Common myeloid progenitor, CD34-positive (primary cell): ENCODE measurements around the gene PHF2.

Source experiments
- CTCF ChIA-PET: fragments of 350-600 bp; sonication (Branson Sonifier 250); formaldehyde crosslinking; loops from one replicate; lab custom pipeline; 2021; ENCODE audit warnings: antibody characterized with exemption; lab: Charles Lee
- POLR2A ChIA-PET: fragments of 350-600 bp; sonication (Branson Sonifier 250); formaldehyde crosslinking; loops from one replicate; lab custom pipeline; 2021; ENCODE audit warnings: antibody characterized with exemption; lab: Charles Lee
- DNase-seq, 3 donors: peaks; one replicate each; pipeline versions ENCODE4 v3.0.0 to v3.0.0-alpha.2; 2013
- H3K27ac ChIP-seq, 2 experiments: 1 replicate in 1 of 2; 2 replicates in 1 of 2; pipeline ENCODE4 v1.7.0; 2013; ENCODE audit warnings: inconsistent platforms in 2 of 2, low read length in 2 of 2, mild to moderate bottlenecking in 2 of 2, low read depth in 1 of 2, moderate library complexity in 1 of 2; ENCODE audit not compliant: severe bottlenecking in 2 of 2, insufficient read depth in 1 of 2, poor library complexity in 1 of 2
- H3K27me3 ChIP-seq, 5 experiments: replicated peaks in 2 of 5; 1 replicate in 3 of 5; 2 replicates in 2 of 5; pipeline versions ENCODE4 v1.6.1 to v1.7.0; 2013; ENCODE audit warnings: low read length in 4 of 5, mild to moderate bottlenecking in 2 of 5, moderate library complexity in 2 of 5, inconsistent platforms in 1 of 5; ENCODE audit not compliant: insufficient read depth in 5 of 5, control insufficient read depth in 4 of 5
- H3K36me3 ChIP-seq, 4 experiments: 1 replicate in 2 of 4; 2 replicates in 2 of 4; pipeline versions ENCODE4 v1.6.1 to v1.7.0; 2013; ENCODE audit warnings: low read length in 3 of 4, control low read depth in 1 of 4, mild to moderate bottlenecking in 1 of 4; ENCODE audit not compliant: control insufficient read depth in 4 of 4, insufficient read depth in 4 of 4
- H3K4me1 ChIP-seq, 4 experiments: 1 replicate in 3 of 4; 2 replicates in 1 of 4; pipeline versions ENCODE4 v1.6.1 to v1.7.1; 2013; ENCODE audit warnings: low read length in 3 of 4, mild to moderate bottlenecking in 3 of 4, control low read depth in 1 of 4, inconsistent platforms in 1 of 4, moderate library complexity in 1 of 4; ENCODE audit not compliant: control insufficient read depth in 4 of 4, insufficient read depth in 4 of 4; ENCODE audit errors: control extremely low read depth in 1 of 4
- H3K4me3 ChIP-seq, 7 experiments: 1 replicate in 4 of 7; 2 replicates in 3 of 7; pipeline versions ENCODE4 v1.5.1 to v1.7.0; 2013; ENCODE audit warnings: mild to moderate bottlenecking in 7 of 7, low read length in 6 of 7, moderate library complexity in 6 of 7, inconsistent platforms in 2 of 7, low read depth in 2 of 7, control low read depth in 1 of 7; ENCODE audit not compliant: insufficient read depth in 4 of 7, control insufficient read depth in 1 of 7; ENCODE audit errors: extremely low read depth in 1 of 7
- H3K9me3 ChIP-seq, 5 experiments: 1 replicate in 4 of 5; 2 replicates in 1 of 5; pipeline versions ENCODE4 v1.6.1 to v1.7.1; 2013; ENCODE audit warnings: low read length in 4 of 5, mild to moderate bottlenecking in 2 of 5, inconsistent platforms in 1 of 5, low read depth in 1 of 5, moderate library complexity in 1 of 5; ENCODE audit not compliant: control insufficient read depth in 4 of 5, insufficient read depth in 2 of 5; ENCODE audit errors: control extremely low read depth in 1 of 5
- WGBS: methylation state at CpG from one replicate; pipeline ENCODE4 v1.1.5; 2013; ENCODE audit not compliant: insufficient coverage; 5-methylcytosine and 5-hydroxymethylcytosine counted together

PHF2 gene

DNA sequence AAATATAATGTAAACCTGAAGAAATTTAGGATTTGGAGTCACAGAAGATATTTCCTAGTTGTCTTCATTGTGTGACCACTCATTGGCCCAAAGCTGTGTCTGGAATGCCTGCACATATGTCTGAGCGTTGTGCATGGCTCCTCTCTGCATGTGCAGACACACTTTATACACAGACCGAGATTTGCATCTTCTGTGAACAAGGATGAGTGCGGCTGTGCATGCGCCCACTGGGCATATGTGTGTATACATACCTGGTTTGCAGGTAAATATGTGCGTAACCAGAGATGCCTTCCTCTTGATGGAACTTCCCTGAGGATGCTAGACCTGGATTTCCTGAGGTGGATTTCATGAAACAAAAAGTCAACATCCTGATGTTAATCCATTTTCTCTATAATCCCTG is 19.1 kb downstream of the PHF2 start:
- Histone ChIP-seq H3K9me3 (no peaks in the 10 kb centered on the region), H3K27ac (no peak overlapping the region), H3K36me3 (no peaks in the 10 kb centered on the region), H3K4me1 (peaks cover 0 to 19% (median 16%) of the 10 kb centered on the region in 4 experiments), H3K4me3 (no peak overlapping the region), H3K27me3 (no peaks in the 10 kb centered on the region)
- DNase-seq, result no peak
- WGBS, result 97% methylated on average over 5 of the region's 5 CpGs
- ChIA-PET POLR2A (interaction anchor here (1.2 kb wide), 1 partner anchor 14 kb away, joined by 3 read pairs; no protein-coding TSS in a partner anchor), CTCF (no interaction called here)

DNA sequence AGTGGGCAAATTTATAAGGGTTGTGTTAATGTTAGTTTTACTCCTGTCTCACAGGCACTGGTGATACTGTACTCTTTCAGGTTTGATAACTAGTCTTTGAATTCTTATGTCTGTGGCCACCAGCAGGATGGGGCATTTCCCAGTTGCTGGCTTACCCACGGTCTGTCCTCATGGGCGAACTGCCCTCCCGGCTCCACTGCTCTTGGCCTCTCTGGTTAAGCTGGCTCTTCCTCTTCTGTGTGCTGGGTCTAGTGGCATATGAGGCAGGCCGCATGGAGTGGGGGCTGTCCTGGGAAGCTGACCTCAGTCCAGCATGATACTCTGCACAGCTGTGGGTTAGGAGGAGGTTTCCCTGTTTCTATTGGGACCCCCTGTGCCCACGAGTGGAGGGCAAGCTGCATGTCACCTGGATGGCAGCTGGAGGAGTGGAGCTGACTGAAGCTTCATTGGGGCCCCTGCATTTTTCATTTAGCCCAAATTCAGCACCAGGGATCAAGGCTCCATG is 19.5 kb downstream of the PHF2 start:
- Histone ChIP-seq H3K27ac (no peak overlapping the region), H3K4me1 (peaks cover 0 to 21% (median 21%) of the 10 kb centered on the region in 4 experiments), H3K36me3 (no peaks in the 10 kb centered on the region), H3K27me3 (no peaks in the 10 kb centered on the region), H3K4me3 (no peak overlapping the region), H3K9me3 (no peaks in the 10 kb centered on the region)
- CTCF ChIA-PET, result no interaction called here
- POLR2A ChIA-PET, result interaction anchor here (1.2 kb wide), 1 partner anchor 14 kb away, joined by 3 read pairs; no protein-coding TSS in a partner anchor
- 62% methylated on average over 3 of the region's 5 CpGs for WGBS
- no peak for DNase-seq

DNA sequence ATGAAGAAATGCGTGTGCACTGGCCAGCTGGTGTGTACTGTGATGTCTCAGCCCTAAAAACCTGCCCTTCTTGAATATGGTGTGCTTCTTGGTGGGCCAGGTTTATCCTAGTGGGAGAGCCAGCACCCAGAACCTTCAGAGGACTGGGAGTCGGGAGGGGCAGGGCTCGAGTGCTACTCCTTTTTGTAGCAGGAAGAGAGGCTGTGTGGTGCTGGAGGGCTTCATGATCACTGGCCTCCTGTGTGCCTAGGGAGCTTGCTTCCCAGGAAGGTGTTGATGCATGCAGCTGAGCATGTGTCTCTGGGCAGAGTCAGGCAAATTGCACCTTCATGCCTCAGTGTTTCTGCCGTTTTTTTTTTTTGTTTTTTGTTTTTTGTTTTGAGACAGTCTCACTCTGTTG is 20.0 kb downstream of the PHF2 start:
- no peak for DNase-seq
- Histone ChIP-seq H3K9me3 (no peaks in the 10 kb centered on the region), H3K4me1 (peaks cover 0 to 24% (median 21%) of the 10 kb centered on the region in 4 experiments), H3K27ac (no peak overlapping the region), H3K27me3 (no peaks in the 10 kb centered on the region), H3K4me3 (no peak overlapping the region), H3K36me3 (no peaks in the 10 kb centered on the region)
- POLR2A ChIA-PET, result interaction anchor here (1.2 kb wide), 1 partner anchor 14 kb away, joined by 3 read pairs; no protein-coding TSS in a partner anchor
- CTCF ChIA-PET, result no interaction called here
- 87% methylated on average over 3 of the region's 4 CpGs for WGBS

DNA sequence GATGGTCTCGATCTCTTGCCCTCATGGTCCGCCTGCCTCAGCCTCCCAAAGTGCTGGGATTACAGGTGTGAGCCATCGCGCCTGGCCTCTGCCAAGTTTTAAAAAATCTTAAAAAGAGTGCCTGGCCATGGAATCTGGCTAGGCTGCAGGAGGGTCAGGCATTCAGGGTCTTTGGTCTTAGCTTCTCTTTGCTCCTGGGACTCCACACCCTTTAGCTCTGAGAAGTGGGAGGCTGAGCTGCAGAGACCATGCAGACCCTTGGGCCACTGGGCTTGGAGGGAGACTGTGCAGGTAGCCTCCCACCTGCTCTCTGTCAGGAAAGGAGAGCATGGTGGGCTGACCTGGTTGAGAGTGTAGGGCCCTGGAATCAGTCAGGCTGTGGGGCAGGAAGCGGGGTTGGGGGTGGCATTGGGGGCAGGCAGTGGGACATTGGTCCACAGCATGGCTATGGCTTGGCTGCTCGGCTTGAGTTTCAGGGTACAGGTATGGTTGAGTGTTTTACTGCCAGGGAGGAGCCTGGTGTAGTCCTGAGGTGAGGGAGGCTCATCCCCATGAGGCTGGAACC is 20.8 kb downstream of the PHF2 start:
- no peaks in the 10 kb centered on the region for H3K9me3 ChIP-seq
- H3K27me3 ChIP-seq, result no peaks in the 10 kb centered on the region
- 96% methylated on average over 5 of the region's 6 CpGs for WGBS
- no peaks in the 10 kb centered on the region for H3K36me3 ChIP-seq
- no peak overlapping the region for H3K27ac ChIP-seq
- ChIA-PET CTCF (no interaction called here), POLR2A (no interaction called here)
- H3K4me1 ChIP-seq, result peaks cover 0 to 26% (median 21%) of the 10 kb centered on the region in 4 experiments
- no peak overlapping the region for H3K4me3 ChIP-seq
- DNase-seq, result no peak

DNA sequence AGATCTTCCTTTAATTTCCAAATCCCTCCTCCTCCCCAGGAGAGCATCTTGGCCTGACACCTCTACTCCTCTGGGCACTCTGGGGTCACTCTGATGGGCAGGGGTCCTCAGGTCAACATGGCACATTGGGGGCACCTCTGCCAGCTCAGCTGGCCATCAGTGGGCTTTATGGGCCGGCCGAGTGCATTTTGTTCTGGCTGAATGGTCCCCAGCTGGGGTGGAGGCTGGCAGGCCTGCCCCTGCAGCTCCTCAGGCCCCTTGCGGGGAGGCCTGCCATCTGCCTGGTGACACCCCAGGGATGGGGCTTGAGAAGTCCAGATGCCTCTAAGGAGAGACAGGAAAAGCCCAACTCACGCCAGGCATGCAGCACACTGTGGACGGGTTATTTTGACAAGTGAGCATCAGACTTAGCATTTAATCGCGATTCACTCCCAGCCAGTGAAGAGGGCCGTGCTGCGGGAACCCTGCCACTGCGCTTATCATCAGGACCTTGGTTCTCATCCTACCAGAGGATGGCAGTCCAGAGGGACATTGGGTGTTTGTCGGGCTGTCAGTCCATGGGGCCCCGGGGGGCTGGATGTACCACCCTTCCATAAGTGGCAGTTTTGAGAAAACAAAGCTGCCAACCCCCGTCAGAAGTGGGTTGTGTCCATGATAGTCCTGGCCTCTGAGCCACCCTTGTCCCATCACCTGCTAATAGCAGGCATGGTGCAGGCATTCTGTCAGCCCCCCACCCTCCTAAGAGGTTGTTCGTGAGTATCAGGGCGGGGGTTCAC is 21.7 kb downstream of the PHF2 start:
- POLR2A ChIA-PET, result no interaction called here
- Histone ChIP-seq H3K36me3 (no peaks in the 10 kb centered on the region), H3K27me3 (no peaks in the 10 kb centered on the region), H3K4me1 (peaks cover 0 to 26% (median 21%) of the 10 kb centered on the region in 4 experiments), H3K9me3 (no peaks in the 10 kb centered on the region), H3K4me3 (no peak overlapping the region), H3K27ac (no peak overlapping the region)
- CTCF ChIA-PET, result no interaction called here
- WGBS, result 95% methylated on average over 14 of the region's 15 CpGs
- DNase-seq, result no peak

DNA sequence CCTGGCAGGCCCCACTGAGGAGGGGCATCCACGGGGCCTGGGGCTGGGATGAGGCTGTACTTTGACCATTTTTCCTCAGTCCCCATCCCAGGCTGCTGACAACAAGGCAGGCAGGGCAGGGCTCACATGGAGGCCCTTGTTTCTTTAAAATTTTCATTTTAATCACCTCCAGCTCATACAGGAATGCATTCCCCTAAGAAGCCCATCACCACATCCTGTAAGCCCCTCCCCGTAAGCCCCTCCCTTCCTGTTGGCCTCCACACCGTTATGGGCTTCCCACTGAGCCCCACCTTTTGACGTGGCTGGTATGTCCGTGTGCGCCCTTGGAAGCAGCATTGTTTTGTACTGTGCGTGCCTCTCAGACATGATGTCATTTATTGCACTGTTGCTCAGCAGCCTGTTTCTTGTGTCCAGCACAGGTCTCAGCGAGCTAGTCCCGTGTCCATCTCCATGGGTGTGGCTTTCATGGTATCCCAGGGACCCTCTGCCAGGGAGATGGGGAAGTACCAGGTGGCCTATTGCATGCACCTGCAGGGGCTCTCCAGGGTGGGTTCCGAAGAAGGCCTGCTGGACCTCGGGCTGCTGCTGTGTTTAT is 22.4 kb downstream of the PHF2 start:
- no peaks in the 10 kb centered on the region for H3K36me3 ChIP-seq
- ChIA-PET CTCF (no interaction called here), POLR2A (no interaction called here)
- WGBS, result 66% methylated on average over 11 of the region's 11 CpGs
- no peaks in the 10 kb centered on the region for H3K27me3 ChIP-seq
- no peak overlapping the region for H3K4me3 ChIP-seq
- H3K4me1 ChIP-seq, result peaks cover 0 to 26% (median 21%) of the 10 kb centered on the region in 4 experiments
- H3K27ac ChIP-seq, result no peak overlapping the region
- H3K9me3 ChIP-seq, result no peaks in the 10 kb centered on the region
- DNase-seq, result no peak
